ENCODE measurements around the gene GDE1.

GDE1 gene

DNA sequence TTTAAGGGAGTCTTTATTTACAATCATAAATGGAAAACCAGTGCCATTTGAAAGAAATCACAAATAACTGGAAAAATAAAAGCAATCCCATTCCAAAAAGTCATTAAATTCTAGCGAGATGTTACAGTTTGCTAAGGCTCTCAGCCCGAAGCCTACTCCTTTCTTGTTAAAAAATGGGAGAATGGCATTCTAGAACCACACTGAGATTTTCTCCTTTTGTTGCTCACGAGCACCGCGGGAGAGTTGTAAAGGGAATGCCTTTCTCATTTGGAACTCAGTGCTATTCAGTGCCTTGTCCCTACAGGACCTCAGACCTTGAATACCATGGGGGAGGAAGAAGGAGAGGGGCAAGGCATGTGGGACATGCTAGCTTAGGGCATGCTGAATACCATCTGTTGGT is 36.3 kb downstream of the GDE1 start:
- DNase-seq = no peak

DNA sequence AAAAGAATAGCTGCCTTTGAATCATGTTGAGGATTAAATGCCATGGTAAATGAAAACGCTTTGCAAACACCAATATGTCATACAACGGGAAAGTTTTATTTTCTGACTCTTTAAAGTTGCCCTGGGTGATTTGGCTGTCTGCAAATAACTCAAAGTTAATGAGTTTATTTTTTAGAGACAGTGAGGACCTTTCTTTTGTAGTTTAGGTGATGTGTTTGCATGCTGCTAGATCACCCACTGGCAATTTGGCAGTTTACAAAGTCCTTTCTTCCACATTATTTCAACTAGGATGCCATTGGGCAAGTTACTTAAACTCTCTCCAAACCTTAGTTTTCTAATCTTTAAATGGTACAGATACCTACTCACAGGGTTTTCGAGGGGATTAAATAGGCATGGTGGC is 37.8 kb downstream of the GDE1 start:
- DNase-seq = no peak

DNA sequence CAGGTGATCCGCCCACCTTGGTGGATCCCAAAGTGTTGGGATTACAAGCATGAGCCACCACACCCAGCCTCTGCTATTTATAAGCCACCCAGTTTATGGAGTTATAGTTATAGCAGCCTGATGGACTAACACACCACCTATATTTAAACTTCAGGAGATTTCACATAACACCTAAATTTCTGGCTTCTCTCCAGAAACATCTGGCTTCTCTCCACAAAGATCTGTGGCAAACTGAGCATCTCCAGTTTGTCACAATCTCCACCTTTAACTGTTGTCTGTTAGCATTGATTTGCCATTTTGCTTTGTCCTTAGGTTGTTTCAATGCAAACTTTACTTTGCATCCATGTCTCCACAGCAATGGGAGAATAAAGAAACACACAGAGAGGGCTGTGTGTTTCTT is 39.6 kb downstream of the GDE1 start:
- no peak for DNase-seq

DNA sequence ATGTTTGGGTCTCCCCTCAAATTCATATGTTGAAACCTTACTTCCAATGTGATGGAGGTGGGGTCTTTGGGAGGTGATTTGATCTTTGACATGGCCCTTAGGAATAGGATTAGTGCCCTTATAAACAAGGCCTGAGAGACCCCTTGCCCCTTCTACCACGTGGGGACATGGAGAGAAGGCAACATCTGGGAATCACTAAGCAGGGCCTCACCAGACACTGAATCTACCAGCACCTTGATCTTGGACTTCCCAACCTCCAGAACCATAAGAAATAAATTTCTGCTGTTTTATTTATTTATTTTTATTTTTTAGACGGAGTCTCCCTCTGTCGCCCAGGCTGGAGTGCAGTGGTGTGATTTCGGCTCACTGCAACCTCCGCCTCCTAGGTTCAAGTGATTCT is 40.1 kb downstream of the GDE1 start:
- DNase-seq = no peak

DNA sequence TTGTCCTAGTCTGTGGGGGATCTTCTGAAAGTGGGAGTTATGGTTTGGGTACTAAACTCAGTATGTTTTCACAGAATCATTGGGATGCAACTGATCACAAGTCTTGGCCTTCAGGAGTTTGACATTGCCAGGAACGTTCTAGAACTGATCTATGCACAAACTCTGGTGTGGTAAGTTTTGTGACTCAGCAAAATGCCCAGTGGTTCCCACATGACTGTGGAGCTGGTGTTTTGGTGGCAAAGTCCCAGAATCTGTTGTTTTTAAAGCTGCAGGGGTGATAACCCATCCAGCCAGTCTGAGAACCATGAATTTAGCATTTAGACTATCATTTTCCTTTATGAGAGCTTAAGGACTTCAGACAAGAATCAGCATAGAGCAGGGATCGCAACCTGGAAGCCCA is 40.6 kb downstream of the GDE1 start:
- DNase-seq = peak; percentile 74

DNA sequence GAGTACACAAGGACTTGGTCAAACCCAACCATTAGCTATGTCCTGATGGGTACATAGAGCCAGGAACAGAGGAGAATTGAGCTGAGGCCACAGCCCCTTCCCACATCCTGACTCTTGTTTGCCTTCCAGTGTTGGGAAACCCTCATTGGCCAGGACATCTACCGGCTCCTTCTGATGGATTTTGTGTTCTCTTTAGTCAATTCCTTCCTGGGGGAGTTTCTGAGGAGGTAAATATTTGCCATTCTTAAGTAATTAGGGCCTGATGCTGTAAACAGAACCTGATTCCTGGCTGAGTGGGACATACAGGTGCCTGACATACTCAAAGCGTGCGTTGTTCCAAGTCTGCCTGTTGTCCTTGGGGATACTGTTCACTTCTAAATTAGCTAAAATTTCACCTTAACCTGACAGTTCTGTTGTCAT is 42.6 kb downstream of the GDE1 start:
- no peak for DNase-seq

GRCh38 chr16:19478505-19478904 is 43.4 kb downstream of the GDE1 start:
- no peak for DNase-seq

DNA sequence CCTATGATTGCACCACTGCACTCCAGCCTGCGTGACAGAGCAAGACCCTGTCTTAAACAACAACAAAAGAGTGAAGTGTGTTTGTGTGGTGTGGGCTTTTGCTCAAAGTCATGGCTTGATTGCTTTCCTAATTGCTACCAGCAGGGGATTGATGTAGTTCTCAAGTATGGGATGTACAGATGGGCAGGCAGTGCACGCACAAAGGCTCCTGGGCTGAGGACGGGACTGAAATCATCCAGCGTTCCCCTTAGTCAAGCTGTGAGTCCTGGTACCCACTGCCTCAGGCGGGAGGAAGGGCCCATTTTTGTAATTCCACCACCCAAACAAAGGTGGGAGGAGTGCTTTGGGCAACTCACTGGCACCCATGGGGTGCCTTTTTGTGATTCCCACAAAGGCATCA is 47.3 kb downstream of the GDE1 start:
- no peak for DNase-seq

- DNase-seq = no peak
These were observed 49.4 kb downstream of the GDE1 start for GRCh38 chr16:19472482-19472881.

DNA sequence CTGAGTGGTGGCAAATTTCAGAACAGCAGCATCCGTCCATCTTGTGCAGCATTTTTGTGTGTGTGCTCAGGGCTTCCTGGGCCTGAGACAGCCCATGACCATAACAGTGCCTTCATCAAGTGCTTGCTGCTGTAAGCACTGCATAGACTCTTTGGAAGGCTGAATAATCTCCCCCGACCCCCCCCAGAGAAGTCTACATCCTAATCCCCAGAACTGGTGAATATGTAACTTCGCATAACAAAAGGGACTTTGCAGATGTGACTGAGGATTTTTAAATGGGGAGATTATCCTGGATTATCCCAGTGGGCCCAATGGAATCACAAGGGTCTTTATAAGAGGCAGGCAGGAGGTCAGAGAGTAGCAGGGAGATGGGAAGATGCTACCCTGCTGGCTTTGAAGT is 53.6 kb downstream of the GDE1 start:
- DNase-seq = no peak

- no peak for DNase-seq
These were observed 58.2 kb downstream of the GDE1 start for GRCh38 chr16:19463468-19464315.

DNA sequence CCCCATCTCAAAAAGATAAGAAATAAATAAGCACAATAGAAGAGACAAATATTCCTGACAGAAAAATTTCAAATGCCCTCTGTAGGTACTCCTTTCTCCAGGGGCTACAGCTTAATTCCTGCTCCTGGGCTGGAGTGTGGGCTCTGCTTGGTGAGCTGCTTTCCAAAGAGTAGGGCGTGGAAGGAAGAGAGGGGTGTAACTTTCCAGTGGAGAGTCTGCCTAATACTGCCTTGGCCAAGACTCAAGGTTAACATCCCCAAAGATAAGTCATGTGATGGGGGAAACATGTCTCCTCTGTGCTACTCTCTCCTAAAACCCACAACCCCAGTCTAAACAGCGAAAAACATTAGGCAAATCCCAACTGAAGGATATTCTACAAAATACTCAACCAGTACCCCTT is 61.5 kb downstream of the GDE1 start:
- no peak for DNase-seq

GRCh38 chr16:19458722-19459379 is 63.0 kb downstream of the GDE1 start:
- DNase-seq = no peak
